Dedifferentiated amniotic fluid mesenchymal stem cell (primary cell): Measurements from ENCODE around the gene FMN1.

Source experiments
- DNase-seq: peaks from one replicate; pipeline ENCODE4 v3.0.0-alpha.2; 2016; ENCODE audit errors: extremely low spot score

The FMN1 gene

DNA sequence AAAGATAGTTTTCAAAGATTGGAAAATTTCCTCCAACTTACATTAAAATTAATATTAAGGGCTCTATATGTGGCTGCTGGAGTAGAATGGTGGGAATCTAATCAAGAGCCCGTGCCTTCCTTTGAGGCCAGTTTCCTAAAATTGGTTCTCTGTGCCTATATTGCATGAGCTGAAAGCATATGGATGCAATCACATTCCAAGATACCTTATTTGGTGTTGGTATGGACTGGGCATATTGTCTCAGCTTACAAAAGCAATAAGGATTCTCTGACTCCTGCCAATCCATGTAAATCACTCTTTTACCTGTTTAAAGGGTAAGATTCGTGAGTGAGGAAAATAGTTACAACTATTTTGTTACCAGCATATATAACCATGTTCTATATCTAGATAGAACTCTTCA, 365.1 kb downstream of the FMN1 start:
- DNase-seq, result peak; percentile 32

DNA sequence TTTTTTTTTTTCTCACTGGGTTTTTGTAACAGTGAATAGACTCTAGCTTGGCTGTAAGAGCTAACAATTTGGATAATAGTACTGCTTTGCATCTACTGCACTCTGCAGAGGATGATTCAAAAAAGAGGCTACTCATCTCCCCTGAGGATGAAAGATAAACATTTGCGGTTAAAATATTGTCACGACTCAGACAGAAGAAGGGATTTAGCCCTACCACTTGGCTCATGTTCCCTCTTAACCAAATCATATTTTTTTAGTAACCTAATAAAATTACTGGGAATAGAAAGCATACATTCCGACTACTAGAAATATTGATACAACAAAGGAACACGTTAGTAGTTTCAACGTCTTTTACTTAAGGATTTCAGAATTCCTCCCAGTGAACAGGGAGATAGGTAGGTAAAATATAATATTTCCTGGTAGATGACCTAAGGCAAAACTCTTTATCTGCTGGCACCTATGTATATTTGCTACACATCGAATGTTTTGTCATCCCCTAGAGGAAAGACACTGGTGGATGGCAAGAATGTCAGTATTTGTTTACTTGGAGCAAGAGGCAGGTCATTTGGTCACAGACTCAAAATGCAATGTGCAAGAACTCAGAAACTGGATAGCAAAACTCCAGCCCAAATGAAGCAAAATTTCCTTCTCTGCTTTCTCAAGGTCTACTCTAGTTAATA, 365.9 kb downstream of the FMN1 start:
- peak; percentile 83 for DNase-seq

DNA sequence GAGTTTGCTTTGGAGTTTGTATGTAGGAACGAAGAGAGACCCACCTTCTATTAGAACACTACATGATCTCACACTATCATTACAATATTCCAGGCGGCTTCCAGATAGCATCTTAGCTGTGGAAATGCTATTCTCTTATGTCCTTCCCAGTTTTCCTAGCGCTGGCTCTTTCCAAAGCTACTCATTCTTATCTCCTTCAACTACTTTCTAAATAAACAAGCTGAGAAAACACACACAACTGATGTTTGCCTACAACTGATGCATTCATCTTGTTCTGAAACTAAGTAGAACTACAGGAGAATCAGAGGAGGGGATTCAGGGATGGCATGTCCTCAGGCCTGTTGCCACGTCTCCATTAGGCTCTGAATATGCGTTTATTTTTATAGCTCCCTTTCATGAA, 367.8 kb downstream of the FMN1 start:
- DNase-seq, result no peak

DNA sequence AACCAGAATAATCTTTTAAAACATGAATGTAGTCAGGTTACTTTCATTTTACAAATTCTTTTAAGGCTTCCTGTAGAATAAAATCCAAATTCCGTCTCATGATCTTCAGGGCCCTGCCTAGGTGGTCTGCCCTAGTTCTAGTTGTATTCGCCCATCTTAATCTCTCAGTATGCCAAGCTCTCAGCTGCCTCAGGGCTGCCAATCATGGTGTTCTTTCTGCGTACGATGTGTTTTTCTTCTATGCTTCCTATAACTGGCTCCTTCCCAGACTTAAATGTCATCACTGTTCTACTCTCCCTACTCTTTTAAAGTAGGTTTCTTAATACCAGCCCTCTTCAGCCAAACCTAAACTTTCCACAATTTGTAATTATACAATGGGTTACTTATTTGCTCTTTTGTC, 369.3 kb downstream of the FMN1 start:
- no peak for DNase-seq

DNA sequence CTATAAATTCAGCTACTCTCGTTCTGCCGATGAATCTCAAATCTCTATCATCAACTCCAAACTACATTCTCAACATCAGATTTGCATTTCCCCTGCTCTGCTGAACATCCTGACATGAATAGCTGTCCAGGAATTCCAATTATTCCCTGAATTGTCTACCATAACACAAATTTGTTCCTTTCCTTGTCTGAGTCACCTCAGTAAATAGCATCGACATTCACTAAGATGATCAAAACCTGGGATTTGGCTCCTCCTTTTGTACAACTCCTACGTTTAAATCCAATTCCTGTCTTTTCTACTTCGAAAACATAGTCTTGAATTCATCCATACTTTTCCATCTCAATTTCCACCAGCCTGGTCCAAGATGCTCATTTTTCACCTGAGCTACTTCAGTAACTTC, 369.7 kb downstream of the FMN1 start:
- peak; percentile 65 for DNase-seq

DNA sequence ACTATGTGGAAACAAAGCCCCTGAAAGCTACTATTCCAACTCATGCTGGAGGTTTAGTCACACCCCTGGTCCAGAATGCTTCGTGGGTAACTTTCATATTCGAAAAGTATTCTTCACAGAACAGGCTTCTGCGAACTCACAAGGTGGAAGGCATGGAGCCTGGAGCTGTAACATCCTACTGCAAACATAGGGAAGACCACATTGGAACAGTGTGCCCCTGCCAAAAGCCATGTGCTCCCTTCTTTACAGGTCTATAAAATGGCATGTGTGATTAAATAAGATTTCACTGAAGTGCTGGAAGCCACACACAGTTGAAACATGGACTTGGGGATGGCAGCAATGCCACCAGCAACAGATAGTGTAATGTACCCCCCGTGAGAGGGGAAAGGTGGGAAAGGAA, 370.8 kb downstream of the FMN1 start:
- DNase-seq, result no peak

DNA sequence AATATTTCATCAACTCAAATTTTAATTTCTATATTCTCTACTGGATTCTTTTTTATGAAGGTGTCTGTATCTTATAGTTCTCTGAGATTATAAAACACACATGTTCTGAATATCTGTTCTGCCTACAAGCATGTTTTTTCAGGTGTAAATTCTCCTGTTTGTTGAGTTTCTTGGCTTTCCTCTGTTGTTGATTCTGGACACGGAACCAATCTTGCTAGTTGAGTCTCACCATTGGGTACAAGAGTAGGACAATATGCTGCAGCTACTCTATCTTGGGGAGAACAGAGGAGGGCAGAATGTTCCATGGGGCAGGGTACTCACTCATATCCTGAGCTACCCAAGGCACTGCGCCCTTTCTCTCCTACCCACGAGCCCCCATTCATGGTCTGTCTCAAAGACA, 371.8 kb downstream of the FMN1 start:
- DNase-seq, result no peak

DNA sequence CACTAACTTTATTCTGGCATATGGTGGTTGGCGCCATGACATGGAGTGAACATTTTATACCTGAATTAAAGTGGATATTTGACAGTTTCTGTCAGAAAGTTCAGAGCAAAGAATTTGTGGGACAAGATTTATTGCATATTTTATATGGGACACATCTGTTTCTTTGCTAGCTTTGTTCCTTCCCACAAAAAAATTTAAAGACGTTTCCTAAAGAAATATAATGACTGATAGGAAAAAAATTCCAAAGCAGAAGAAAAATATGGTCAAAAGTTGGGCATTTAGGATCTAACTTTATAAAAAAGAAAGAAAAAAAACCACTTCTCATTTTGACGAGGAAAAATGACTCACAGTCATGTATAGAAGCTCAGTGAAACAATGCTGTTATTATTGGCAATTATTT, 375.1 kb downstream of the FMN1 start:
- DNase-seq, result no peak

DNA sequence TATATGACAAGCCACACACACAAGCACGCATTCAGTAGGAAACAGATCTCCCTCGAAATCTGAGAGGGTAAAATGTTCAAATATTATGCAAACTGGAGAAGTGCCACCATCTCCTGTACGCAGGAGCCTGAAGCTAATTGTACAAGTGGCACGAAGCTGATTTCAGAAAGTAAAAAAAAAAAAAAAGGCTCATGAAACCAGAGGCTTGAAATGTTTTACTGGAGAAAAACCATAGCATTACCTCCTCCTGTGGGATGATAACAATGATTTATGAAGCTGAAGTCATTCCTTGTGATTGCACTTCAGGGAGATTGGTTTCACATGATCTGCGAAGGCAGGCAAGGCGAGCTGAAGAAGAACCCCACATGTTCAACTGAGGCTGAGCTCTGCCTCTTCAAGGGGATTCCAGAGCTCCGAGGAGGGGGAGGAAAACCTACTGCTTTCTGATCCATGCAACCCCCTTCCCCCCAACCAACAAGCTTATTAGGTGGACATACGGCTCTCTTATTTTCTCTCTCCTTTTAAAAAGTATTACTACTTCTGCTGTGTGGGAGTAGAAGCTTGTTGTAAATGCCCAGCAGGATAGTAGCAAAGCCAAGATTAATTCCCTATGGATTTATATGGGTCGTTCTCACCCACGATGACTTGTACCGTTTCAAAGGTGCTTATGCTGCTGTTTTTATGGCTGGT, 375.6 kb downstream of the FMN1 start:
- no peak for DNase-seq

DNA sequence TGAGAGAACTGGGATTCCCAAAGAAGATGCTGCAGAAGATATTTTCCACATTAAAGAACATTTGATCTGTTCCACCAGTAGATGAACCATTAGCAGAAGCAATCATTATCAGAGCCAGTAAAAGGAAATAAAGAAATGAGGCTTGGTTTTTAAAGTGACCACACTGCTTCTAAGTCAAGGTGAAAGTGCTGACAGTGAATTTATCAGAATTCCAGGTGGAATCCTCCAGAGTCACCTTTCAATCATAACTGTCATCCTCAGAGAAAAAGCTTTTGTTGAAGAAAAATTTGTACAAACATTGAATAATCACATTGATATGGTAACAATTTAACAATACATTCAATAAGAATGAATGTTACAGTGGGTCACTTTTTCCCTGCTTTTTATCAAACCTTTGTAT, 376.9 kb downstream of the FMN1 start:
- no peak for DNase-seq

DNA sequence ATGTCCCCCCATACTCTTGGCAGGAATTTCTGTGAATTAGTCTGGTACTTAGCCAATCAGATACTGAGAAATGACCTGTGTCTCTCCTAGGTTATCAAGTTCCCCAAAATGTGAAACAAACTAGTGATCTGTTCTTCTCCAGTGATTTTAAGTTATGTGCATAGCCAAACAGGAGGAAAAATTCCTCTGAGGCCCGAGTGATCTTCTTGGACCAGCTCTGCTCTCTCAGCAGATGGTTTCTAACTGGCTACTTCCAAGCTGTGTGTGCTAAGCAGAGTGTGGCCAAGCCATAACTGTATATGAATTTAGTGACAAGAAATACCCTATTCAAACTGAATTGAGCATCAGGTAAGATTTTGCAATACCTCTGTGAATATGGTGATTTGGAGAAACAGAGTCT, 387.2 kb downstream of the FMN1 start:
- DNase-seq, result no peak

DNA sequence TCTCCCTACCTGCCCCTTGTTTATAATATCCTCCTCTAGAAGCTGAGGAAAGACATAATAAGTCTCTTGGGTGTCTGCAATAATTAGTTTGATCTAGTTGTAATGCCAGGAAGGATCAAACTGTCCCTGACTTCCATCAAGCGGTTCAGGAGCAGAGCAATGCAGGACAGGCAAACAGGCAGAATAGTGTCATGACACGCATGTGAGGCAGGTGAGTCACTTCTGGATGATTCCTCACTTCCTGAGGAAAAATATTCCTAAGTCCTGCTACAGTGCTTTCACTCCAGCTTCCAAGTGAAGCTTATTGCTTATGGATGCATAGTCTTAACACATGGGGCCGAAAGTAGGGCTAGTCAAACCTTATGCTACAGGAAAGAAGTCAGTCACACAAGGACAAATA, 390.9 kb downstream of the FMN1 start:
- no peak for DNase-seq

DNA sequence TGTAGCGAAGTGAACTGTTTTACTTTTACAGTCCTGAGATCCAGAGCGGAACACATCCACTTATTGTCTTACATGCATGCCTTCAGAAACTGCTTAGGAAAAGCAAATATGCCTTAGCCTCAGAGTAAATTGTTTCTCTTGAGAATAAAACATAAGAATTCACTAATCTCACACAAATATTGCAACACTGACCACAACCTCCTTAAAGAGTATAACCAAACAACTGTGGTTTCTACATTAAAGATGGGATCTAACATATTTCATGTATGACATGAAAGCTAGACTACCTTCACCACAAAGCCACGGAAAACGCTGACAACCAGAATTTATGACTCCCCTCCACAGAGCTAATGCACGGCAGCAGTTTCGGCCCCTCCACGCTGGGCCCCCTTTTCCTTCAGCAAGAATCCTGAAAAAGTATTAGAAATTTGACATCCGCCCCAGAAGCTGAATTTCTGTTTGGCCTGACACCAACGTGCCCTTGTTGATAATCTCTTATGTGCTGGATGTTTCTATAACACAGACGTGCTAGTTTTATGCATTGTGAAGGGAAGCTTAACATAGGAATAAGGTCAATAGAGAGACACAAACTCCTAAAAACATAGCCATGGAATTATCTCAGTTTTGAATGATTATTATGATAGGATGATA, 392.1 kb downstream of the FMN1 start:
- DNase-seq, result peak; percentile 84

DNA sequence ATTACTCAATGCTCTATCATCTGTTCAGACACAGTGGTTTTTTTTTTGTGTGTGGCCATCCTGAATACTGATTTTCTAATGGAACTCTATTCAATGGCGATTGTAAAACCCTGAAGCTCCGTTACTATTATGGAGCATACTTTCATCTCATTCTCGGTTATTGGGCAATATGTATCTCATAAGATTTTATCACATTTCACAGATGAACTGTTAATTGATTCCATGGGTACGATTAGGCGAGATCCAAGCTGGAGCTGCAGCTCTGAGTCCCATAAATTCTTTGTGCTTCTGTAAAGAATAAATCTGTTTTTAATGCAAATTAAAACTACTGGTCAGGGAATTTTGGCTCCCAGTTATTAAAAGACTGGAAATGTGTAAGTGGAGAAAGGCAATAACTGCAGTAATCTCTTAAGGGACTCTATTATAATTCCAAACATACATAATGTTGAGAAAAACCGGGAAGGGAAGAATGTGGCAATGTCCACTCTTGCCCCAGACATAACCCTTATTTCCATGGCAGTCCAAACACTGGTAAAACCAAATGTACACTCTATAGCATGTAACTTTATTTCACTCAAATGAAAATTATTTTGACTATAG, 394.5 kb downstream of the FMN1 start:
- DNase-seq, result no peak

DNA sequence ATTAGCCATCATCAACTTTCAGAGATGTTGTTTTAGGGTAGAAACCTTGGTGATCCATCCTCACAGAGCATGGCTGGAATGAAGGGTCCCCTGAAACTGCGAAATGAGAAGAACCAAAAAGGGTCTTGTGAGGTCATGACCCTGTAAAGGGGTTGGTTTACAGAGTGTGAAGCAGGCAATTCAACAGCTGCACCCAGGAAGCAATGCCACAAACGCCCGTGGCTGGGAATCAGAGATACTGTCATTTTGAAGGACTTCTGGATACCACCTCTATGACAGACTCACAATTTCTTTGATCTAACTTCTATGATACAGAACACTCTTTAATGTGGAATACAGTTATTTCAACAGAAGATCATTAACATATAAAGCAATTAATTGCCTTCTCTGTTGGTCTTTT, 397.7 kb downstream of the FMN1 start:
- no peak for DNase-seq

DNA sequence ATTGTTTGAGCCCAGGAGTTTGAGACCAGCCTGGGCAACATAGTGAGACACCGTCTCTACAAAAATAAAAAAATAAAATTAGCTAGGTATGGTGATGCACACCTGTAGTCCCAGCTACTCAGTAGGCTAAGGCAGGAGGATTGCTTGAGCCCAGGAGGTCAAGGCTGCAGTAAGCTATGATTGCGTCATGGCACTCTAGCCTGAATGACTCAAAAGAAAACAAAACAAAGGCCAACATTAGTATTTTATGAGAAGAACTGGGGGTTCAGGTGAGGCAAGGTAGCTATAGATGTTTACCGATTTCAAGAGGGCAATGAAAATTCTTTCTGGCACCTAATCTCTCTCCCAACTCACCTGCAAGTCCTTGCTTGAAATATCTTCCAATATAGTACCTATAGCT, 399.5 kb downstream of the FMN1 start:
- DNase-seq, result no peak

DNA sequence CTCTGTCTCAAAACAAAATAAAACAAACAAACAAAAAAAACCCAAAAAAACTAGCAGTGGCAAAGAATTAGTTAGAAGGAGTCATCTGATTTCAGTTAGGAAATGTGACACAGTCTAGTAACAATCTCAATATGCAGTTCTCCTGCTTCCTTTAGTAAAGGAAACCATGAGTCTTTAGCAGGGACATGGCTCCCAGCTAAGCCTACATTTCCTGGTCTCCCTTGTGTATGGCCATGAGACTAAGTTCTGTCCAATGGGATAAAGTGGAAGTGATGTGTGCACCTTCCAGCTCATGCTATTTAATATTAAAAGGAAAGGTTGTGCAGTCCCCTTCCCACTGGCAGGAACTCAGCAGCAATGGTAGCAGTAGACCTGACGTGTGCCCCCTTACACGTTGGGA, 402.1 kb downstream of the FMN1 start:
- DNase-seq, result no peak

DNA sequence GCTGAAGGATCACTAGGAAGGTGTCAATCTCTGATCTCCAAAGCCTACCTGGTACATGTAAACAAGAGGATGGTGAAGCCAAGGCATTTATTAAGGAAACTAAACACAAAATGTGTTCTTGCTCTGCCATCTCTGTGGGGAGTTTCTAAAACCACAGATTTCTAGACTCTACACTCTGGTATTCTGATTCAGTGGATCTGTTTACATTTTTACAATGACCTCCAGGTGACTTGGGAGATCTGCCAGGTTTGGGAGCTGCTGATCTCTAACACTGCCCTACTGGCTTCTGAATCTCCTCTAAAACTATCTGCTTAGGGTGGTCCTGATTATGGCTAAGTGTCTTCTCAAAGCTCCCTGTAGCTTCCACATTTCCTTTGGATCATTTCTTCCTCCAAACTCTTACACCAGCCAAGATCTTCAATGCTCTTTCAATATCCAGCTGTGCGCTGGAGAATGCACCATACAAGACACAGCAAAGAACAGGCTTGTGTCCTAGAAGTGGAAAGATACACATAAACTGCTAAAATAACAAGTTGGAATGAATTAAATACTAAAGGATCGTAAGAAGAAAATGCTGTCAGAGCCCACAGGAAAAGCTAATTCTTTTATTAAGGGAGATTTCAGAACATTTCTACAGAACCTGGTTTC, 404.0 kb downstream of the FMN1 start:
- DNase-seq, result no peak

DNA sequence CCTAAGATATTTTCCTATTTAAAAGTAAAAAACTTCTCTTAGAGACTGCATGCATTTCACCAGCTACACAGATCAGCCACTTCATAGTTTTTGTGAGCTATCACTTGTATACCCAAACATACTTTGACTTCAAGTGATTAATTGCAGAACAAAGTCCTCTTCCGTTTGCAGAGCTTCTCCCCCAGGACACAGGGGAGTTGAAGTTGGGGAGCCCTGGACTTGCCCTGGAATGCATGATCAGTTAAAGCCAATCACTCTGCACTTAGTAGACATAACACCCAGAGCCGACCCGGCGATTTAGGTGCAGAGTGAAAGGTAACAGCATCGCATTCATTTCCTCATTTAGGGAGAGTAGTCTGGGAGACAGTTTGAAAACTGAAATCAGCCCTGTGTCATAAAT, 406.6 kb downstream of the FMN1 start:
- no peak for DNase-seq

DNA sequence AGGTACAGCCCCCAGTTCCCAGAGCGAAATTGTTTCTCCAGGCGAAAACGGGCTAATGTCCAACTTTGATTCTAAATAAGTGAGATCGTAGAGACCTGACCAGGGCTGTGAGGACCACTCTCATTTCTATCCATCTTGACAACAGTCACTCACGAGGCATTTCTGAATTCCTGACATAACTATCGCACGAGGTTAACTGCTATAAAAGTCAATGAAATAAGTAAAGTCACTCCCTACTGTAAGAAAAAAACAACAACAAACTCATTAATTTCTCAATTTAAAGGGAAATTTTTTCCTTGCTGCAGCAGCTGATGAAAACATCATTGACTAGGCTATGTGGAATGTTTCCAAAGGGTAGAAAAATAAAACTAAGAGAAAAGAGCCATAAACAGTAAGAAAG, 407.6 kb downstream of the FMN1 start:
- DNase-seq, result no peak

DNA sequence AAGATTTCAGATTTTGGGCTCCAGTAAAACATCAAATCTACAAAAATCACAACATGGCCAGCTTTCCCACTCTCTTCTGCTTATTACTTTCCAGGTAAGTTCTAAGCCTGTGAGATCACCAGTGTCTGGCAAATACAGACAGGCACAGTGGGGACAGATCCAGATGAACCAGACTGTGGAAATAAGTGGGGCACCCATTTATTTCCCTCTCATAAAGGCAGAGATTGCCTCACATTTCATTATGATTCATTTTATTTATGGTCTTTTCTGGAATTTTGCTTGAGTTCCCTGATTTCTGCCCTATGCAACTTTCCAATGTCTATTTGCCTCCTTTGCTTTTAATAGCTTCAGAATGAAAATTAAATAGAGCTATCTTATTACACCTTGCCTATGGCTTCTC, 409.9 kb downstream of the FMN1 start:
- DNase-seq, result no peak

DNA sequence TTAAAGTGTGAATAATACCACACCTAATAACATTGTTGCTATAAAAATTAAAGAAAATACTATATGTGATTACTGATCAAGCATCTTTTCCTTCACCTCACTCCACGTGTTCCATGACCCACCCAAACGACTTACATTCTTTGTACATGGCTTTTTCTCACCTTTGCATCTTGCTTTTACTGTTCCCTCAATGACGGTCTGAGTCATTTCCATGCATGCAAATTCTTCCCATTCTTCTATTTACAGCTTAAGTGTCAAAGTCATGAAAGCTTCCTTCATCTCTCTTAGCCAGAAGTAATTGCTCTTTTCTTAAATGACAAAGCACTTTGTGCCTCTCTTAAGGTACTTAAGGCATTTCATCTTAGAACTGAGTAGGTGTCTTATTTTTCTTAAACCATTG, 412.7 kb downstream of the FMN1 start:
- no peak for DNase-seq
